NOMO-1 treated with DMSO at 0.1 percent for 48 hours (cell line): Measurements from ENCODE around the gene NINL.
A peak's percentile ranks its signal among the peaks of the same experiment; 100 is the strongest.

Experiments
- DNase-seq: peaks from one replicate; lab custom pipeline; 2025; ENCODE audit not compliant: unreplicated experiment; lab: John Stamatoyannopoulos, UW

The NINL gene

DNA sequence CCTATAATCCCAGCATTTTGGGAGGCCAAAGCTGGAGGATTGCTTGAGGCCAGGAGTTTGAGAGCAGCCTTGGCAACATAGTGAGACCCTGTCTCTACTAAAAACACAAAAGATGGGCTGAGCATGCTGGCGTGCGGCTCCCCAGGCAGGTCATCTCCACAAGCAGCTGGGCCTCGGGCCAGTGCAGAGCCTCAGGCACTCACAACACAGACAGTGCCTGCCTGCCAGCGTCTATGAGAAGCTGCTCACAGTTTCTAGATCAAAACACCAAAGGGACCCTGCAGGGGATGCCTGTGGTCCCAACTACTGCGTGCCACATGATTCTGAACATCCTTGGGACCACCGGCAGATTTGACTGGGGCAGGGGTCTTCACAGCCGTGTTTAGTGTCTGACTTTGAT is 118.5 kb downstream of the NINL start:
- DNase-seq: no peak

DNA sequence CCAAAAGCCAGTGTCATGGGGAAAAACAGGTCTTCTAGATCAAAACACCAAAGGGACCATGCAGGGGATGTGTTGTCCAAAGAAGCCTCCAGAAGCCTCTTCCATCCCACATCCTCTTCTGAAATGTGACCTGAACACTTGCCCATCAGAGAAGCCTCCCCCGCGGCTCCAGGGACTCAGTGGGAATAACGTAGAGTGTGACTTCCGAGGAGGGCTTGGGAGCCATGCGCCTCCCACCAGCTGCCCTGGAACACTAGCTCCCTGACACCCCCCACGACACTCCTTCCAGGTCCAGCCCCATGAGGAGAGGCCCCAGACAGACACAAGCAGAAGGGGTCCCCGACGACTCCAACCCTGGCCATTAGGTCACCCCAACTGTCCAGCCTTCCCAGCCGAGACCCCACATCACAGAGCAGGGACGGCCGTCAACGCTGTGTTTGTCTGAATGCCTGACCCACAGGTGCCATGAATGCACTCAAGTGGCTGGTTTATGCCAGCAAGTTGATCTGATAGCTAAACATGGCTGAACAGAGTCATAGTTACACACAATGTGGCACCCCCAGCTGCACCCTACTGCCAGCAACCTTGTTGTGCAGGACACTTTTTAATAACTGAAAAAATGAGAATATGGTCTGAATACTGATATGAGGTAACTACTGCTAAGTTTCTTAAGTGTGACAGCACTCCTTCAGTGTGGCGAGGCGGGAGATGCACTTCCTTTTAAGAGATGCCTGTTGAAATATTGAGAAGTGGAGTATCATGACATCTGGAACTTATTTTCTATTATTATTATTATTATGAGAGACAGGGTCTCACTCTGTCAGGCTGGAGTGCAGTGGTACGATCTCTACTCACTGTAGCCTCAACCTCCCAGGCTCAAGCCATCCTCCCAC is 119.8 kb downstream of the NINL start:
- no peak for DNase-seq

DNA sequence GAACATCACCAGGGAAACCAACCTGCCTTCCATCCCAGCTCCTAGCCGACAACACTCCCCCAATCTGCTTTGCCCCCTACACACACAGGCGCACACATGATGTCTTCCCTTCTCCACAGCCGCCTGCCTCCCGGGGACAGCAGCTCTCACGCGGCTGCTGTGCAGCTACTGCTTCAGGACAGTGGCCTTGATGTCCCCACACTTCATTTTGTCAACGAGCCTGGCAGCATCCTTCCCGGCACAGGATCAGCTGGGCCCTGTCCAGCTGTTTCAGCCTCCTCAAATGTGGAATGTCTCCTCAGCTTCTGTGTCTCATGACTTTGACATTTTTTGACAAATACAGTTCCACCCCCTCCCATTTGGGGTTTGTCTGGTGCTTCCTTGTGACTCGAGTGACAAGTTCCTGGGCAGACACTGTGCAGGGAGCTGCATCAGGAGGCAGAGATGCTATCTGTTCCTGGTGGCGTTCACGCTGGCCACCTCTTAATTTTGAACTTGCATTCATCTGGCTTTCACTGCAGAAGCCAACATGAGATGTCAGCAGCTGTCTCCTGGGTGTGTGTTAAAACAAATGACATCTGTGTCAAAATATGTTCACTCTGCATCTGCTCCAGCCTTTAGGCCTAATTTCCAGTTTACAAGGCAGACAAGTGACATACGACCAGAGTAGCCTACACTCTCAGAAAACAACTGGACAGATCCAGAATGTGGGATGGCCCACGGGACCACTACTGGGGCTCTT is 120.7 kb downstream of the NINL start:
- no peak for DNase-seq

DNA sequence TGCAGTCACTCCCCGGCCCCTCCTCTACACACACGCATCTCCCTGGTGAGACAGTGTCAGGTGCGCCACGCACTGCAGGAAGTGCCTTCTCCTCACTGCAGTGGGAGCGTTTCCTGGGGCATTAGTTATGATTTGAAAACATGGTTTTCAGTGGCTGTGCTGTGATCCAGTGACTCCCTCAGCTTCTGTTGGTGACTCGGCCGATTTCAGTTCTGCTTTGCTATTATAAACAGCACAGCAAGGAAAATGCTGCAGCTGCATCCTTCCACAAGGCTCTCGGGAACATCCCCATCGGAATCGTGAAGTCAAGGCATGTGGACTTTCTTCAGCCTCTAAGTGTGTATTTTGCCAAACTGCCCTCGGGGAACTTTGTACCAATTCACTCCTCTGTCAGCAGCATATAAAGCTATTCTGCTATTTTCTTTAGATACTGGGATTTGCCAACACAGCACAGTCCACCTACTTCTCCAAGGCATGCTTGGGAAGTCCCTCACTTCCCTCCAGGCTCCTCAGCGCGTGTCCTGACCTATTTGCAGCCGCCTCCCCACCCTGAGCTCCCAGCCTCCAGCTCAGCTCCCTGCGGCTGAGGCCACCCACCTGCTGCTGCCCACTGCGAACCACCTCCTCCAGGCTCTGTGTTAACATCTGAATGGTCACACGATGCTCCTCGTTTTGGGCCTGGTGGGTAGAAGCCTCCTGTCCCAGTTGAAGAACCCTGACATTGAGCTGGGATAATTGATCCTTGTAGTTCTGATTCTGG is 123.4 kb downstream of the NINL start:
- peak; percentile 75 for DNase-seq

DNA sequence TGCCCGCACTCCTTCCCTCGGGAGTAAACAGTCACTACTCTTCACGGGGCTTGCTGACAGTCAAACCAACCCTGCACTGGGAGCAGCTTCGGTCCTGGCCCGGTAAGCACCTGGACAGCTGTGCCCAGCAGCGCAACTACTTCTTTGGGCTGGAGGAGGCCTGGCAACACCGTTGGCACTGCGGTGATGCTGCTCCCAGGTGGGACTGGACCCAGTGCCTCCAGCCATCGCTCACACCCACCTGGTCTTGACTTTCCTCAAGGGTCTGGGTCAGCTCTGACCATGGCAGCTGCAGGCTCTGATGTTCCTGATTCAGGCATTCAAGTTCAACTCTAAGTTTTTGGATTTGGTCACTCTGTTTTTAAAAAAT is 124.1 kb downstream of the NINL start:
- no peak for DNase-seq

DNA sequence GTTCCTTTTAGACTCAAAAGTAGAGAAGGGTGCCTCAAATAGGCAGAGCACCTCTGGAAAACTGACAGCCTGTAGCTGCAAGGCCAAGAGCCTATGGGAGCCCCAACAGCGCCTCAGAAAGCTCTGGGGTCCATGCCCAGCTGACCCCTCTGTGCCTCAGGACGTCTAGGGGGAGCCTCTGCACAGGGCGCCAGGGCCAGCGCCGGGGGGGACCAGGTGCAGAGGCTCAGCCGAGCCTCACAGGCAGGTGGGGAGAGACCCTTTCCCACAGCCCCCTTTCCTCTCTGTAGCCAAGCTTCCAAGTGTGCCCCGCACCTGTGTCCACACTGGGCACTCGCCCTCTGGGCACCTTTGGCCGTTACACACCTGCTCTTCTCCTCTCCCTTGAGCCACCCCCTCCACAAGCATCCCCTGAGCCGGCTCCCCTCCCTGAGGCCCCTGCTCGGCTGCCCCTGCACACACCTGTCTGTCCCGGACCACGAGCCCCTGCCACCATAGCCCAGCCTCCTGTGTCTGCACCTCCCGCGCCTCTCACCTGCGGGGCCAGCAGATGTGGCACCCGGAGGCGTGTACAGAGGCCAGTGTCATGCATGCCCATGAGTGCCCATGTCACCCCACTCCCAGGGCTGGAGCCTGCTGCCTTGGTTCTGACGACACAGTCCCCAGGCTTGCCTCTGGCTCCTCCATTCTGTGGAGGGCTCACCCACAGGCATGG is 124.6 kb downstream of the NINL start:
- no peak for DNase-seq

DNA sequence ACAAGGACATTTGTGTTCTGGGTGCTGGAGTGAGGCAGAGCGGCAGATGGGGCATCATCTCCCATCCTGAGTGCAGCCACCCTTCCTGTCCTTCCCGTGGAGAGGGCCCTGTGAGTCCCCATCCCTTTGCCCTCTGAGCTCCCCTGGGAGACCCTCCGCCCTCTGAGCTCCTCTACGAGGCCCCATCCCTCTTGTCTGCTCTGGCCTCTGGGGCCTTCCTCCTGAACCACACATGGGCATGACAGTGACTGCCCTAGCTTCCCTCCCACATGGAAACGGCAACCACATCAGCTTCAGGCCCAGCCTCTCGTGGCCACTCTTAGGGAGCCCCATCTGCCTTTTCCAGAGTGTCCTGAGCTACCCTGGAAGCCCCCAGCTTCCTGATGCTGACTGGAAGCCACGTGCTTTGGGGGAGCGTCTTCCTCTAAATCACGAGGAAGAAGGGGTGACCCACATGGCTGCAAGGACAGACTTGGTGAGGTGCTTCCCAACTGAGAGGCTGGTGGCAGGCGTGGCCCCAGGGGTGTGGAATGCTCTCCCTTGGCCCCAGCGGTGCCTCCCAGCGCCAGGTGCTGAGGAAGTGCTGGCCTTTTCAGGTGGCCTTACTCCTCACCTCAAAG is 125.3 kb downstream of the NINL start:
- DNase-seq: no peak

DNA sequence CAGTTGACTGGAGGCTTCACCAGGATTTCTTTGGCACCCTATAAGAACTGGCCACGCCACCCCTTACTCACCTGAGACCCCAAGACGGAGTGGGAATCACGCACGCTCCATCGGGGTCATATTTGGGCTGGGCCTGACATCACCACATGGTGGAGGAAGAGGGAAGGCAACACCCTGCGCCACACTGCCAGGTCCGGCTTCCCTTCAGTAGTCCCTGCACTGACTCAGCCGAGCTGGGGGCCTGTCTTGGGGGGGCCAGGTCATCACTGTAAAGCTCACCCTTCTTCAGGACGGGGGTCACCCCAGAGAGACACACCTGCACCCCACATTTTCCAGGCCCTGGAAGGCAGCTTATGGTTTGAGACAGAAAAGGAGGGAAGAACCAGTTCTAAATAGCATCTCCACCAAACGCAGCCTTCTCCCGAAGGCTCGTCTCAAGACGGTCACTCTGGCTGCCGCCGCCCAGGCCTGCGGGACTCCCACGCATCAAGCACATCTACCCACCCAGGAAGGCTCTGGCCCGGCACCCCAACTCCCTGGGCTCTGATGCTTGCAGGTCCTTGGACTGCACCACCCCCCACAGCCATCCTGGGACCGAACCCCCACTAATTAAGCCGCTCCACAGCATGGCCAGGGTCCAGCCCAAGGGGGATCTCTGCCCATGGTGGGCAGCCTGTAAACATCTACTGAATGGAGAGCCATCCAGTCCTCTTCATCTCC is 126.1 kb downstream of the NINL start:
- no peak for DNase-seq

DNA sequence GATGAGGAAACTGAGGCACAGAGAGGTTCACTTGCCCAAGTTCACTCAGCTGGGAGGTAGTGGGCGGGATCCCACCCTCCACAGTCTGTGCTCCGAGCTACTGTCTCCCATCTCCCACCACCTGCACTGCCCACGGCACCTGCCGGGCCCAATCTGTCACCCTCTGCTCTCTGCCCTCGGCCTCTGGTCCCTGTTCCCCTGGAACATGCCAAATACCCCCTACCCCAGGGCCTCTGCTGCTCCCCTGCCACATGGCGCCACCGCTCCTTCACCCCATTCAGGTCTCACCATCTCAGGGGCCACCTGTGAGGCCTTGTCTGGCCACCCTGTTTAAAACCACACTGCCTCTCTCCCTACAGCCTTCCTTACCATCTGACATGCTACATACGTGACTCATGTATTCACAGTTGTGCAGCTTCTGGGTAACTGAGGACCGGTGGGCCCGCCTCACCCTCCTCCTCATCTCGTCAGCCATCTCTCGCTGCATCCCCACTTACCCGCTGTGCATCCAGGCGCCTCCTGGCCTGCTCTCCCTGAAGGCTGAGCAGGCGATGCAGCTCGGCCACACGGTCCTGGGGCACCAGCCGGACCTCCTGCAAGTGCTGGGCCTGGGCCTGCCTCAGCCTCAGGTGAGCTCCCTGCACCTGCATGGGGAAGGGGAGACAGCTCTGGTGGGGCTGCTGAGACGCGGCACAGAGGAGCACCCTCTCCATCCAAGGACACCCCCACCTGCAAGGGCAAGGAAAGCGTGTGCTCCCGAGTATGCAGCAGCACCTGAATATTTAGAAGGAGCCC is 127.2 kb downstream of the NINL start:
- DNase-seq: no peak

DNA sequence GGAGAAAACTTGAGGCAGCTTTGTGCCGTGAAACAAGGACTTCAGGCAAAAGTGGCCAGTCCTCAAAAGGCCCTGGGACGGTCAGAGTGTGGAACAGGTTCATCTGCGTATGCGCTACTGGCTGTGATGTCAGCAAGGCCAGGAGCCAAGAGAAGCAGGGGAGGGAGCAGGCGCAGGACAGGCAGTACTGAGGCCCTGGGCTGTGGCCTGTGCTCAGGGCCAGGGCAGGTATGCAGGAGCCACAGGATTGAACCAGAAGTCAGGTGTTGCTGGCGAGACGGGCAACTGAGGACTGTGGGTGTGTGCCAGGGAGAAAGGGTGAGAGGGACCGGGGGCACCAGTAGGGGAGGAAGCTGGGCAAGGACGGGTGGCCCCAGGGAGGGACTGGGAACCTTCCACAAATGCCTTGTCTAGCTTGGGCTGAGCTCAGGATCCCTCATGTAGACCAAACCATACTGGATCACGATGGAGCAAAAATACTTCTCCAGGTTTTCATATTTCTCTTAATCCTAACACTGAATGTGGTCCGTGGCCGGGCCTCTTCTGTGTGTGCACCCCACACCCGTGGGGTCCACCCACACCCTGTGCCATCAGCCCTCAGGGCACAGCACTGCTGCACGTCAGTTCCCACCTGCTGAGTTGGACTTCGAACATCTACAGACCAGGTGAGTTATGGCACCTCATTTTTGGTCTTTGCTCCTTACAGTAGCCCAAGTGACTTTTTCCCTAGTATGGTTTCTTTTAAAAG is 131.0 kb downstream of the NINL start:
- no peak for DNase-seq

DNA sequence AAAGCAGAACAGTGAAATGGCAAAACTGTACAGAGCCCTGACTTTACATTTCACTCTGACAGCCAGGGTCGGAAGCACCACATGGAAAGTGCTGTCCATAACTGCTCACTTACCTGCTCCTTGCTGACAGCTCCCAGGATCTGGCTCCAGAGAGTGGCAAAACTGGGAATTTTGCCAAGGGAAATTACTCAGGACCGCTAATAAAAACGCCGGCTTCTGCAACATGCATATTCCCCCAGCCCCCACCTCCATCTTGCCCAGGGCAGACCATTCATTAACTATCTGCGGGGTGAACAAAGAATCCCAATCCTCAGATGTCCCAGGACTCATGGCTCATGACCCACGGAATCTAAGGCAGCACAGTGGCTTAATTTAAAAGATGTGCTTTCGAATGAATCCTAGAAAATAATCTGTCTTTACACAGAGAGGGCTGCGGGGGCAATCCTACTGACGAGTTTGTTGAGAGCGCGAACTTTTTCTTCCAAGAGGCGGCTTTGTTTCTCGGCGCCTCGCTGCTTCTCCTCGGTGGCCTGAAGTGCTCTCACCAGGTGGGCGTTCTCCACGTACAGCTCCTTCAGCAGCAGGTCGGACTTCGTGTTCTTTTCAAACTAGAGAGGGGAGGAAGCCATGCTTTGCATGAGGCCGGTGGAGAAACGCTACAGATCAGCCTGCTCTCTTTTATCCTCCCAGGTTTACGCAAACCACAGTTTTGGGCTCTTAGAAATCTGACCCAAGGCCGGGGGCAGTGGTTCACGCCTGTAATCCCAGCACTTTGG is 132.1 kb downstream of the NINL start:
- DNase-seq: no peak

DNA sequence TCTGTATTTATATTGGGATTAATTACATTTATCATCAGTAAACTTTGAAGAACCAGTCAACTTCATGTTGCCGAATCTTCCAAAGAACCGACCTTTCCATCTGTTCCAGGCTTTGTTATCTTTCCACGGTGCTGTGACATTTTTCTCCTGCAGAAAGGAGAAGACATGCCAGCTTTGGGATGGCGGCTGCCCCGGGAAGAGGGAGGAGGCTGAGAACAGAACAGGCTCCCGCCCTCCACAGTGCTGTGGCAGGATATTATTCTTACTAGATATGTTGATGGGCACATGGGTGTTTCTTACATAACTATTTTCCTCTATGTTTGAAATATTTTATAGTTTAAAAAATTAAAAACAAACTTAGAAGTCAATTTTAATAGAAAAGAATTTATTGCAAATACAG is 133.0 kb downstream of the NINL start:
- DNase-seq: no peak

DNA sequence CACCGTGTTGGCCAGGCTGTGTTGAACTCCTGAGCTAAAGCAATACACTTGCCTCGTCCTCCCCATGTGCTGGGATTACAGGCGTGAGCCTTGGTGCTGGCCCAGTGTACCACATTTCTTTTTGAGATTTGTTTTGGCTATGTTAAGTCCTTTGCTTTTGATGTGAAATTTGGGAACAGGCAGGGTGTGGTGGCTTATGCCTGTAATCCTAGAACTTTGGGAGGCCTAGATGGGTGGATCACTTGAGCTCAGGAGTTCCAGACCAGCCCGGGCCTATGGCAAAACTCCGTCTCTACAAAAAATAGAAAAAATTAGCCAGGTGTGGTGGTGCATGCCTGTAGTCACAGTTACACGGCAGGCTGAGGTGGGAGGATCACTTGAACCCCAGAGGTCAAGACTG is 137.7 kb downstream of the NINL start:
- DNase-seq: no peak

DNA sequence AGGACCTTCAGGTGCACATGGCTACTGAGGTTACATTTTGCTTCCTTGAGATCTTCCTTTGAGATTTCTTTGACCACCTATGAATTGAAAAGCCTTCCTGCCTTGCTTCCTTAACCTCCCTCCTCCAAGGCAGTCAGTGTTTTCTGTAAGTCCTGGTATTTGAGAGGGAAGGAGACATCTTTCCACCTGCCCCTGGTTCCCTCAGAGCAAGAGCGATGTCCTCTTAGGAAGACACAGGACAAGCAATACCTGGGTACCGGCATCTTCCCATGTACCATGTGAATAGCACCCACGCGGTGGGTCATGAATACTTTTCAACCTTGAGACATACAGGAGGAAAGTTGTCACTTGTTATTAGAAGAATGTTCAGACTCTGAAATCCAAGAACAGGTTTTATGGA is 140.8 kb downstream of the NINL start:
- no peak for DNase-seq

DNA sequence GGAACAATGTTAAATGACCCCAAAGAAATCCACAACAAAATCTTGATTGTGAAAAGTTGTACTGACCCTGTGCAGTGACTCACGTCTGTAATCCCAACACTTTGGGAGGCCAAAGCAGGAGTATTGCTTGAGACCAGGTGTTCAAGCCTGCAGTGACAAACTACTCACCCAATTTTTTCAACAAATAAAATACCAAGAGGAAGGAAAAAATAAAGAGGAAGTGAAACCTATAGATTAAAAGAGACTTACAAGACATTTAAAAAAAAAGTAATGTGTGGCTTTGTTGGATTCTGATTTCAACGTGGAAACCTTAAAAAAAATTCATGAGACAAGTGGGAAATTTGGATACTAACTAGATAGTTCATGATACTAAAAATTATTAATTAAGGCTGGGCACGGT is 146.0 kb downstream of the NINL start:
- peak; percentile 79 for DNase-seq

DNA sequence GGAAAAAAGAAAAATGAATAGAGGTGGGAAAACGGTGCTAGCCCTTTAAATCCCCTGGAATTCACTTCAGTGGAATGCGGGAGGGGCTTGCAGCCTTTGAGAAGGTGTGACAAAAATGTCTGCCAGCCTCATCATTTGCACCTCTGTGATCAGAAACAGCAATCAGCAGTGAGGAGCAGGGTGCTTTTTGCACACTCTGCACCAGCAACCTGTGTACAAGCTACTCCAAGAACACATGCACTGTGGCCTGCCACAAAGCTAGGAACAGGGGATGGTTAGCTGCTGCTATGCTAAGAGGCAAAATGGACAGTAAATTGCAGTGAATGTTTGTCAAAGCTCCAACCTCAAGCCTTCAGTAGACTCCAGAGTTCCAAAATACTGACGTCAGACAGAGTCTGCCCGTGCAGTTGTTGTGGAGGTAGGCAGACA is 148.2 kb downstream of the NINL start:
- no peak for DNase-seq

DNA sequence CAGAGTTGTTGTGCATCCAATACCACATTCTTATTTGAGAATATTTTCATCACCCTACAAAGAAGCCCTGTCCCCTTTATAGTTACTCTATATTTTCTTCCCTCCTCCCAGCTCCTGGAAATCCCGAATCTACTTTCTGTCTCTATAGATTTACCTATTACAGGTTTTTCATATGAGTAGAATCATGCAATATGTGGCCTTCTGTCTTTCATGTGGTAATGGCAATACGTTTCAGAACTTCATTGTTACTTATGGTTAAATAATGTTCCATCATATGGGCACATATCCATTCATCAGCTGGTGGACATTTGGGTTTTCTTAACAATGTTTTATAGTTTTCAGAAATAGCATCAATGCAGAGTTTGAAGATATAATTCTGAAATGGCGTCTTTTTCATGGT is 160.8 kb downstream of the NINL start:
- no peak for DNase-seq

DNA sequence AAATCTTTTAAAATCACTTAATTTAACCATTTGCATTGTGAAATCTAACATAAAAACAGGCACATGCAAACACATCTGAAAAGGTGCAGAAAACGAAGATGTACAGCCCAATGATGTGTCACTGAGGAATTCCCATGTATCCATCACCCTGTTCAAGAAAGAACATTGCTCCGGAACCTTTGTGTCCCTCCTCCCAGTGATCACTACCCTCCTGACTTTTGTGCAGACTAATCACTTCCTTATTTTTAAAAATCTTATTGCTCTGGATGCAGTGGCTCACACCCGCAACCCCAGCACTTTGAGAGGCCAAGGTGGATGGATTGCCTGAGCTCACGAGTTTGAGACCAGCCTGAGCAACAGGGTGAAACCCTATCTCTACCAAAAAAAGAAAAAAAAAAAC is 163.3 kb downstream of the NINL start:
- no peak for DNase-seq
